H9 (cell line): ENCODE results near the gene MRPS33. TPM values are rescaled to one million over a fixed set of nuclear protein-coding genes. Genes with fewer than 3 reads are reported as not detected.

ENCODE experiments used
- DNase-seq: peaks from one replicate; pipeline ENCODE4 v3.0.0-alpha.2; 2017
- H2AFZ ChIP-seq: one replicate; pipeline ENCODE4 v1.6.1; 2013; ENCODE audit warnings: mild to moderate bottlenecking, low read length, control low read depth, moderate library complexity
- H2AK5ac ChIP-seq: 2 replicates; pipeline ENCODE4 v1.6.1; 2013; ENCODE audit warnings: low read length, control low read depth, mixed read lengths; ENCODE audit not compliant: insufficient read length
- H2BK120ac ChIP-seq: one replicate; pipeline ENCODE4 v1.6.1; 2013; ENCODE audit warnings: low read depth, mild to moderate bottlenecking, low read length, control low read depth, inconsistent platforms; ENCODE audit not compliant: poor library complexity, severe bottlenecking
- H2BK12ac ChIP-seq: 2 replicates; pipeline ENCODE4 v1.6.1; 2013; ENCODE audit warnings: low read length, control low read depth, mixed read lengths, low read depth; ENCODE audit not compliant: insufficient read length
- H2BK15ac ChIP-seq: 2 replicates; pipeline ENCODE4 v1.6.1; 2013; ENCODE audit warnings: low read depth, low read length, control low read depth
- H2BK20ac ChIP-seq: one replicate; pipeline ENCODE4 v1.6.1; 2013; ENCODE audit warnings: low read depth, mild to moderate bottlenecking, low read length, control low read depth, inconsistent platforms; ENCODE audit not compliant: poor library complexity, severe bottlenecking
- H2BK5ac ChIP-seq: 2 replicates; pipeline ENCODE4 v1.6.1; 2013; ENCODE audit warnings: low read length, control low read depth, mixed read lengths; ENCODE audit not compliant: insufficient read length
- H3K14ac ChIP-seq: 2 replicates; pipeline ENCODE4 v1.6.1; 2013; ENCODE audit warnings: low read length, control low read depth; ENCODE audit not compliant: insufficient read depth
- H3K18ac ChIP-seq: 2 replicates; pipeline ENCODE4 v1.6.1; 2013; ENCODE audit warnings: low read depth, mild to moderate bottlenecking, mixed read lengths, low read length, control low read depth; ENCODE audit not compliant: insufficient read length
- H3K23ac ChIP-seq: 2 replicates; pipeline ENCODE4 v1.6.1; 2013; ENCODE audit warnings: low read length, control low read depth, mixed read lengths, low read depth; ENCODE audit not compliant: insufficient read length
- H3K23me2 ChIP-seq: 2 replicates; pipeline ENCODE4 v1.6.1; 2013; ENCODE audit warnings: low read depth, mild to moderate bottlenecking, mixed read lengths, low read length, control low read depth; ENCODE audit not compliant: insufficient read length, poor library complexity, severe bottlenecking
- H3K27ac ChIP-seq: 2 replicates; pipeline ENCODE4 v1.5.1; 2013; ENCODE audit warnings: low read length, control low read depth, mixed read lengths, low read depth; ENCODE audit not compliant: insufficient read length
- H3K27me3 ChIP-seq: 2 replicates; pipeline ENCODE4 v1.6.1; 2013; ENCODE audit warnings: low read length, control low read depth, inconsistent platforms; ENCODE audit not compliant: insufficient read depth
- H3K4ac ChIP-seq: 2 replicates; pipeline ENCODE4 v1.6.1; 2013; ENCODE audit warnings: low read depth, mild to moderate bottlenecking, control low read depth, inconsistent platforms, low read length, moderate library complexity
- H3K4me1 ChIP-seq: 2 replicates; pipeline ENCODE4 v1.6.1; 2013; ENCODE audit warnings: low read length, control low read depth, inconsistent platforms; ENCODE audit not compliant: insufficient read depth
- H3K4me2 ChIP-seq: 2 replicates; pipeline ENCODE4 v1.6.1; 2013; ENCODE audit warnings: low read length, control low read depth, mixed read lengths; ENCODE audit not compliant: insufficient read length, insufficient read depth
- H3K56ac ChIP-seq: 2 replicates; pipeline ENCODE4 v1.6.1; 2013; ENCODE audit warnings: low read depth, mild to moderate bottlenecking, mixed read lengths, low read length, control low read depth; ENCODE audit not compliant: insufficient read length
- H3K79me1 ChIP-seq: 2 replicates; pipeline ENCODE4 v1.6.1; 2013; ENCODE audit warnings: low read depth, mild to moderate bottlenecking, moderate library complexity, low read length, control low read depth, inconsistent platforms; ENCODE audit not compliant: insufficient read depth, poor library complexity, severe bottlenecking
- H3K79me2 ChIP-seq: 2 replicates; pipeline ENCODE4 v1.6.1; 2013; ENCODE audit warnings: low read length, control low read depth, inconsistent platforms; ENCODE audit not compliant: insufficient read depth
- H3K9ac ChIP-seq: 2 replicates; pipeline ENCODE4 v1.6.1; 2013; ENCODE audit warnings: low read length, control low read depth, mixed read lengths; ENCODE audit not compliant: insufficient read length; ENCODE audit errors: extremely low read depth
- H3K9me3 ChIP-seq: one replicate; pipeline ENCODE4 v1.6.1; 2013; ENCODE audit warnings: low read depth, low read length, inconsistent platforms; ENCODE audit not compliant: control insufficient read depth
- H3T11ph ChIP-seq: one replicate; pipeline ENCODE4 v1.6.1; 2013; ENCODE audit warnings: mild to moderate bottlenecking, low read length, control low read depth, inconsistent platforms
- H4K20me1 ChIP-seq: one replicate; pipeline ENCODE4 v1.6.1; 2013; ENCODE audit not compliant: control insufficient read depth, insufficient read length, insufficient read depth
- H4K5ac ChIP-seq: 2 replicates; pipeline ENCODE4 v1.6.1; 2013; ENCODE audit warnings: low read depth, mild to moderate bottlenecking, mixed read lengths, low read length, control low read depth; ENCODE audit not compliant: insufficient read length
- H4K8ac ChIP-seq: replicated peaks from 2 replicates; pipeline ENCODE4 v1.6.1; 2013; ENCODE audit warnings: low read length, control low read depth, mixed read lengths, low read depth; ENCODE audit not compliant: insufficient read length
- H4K91ac ChIP-seq: 2 replicates; pipeline ENCODE4 v1.6.1; 2013; ENCODE audit warnings: low read depth, mild to moderate bottlenecking, moderate library complexity, mixed read lengths, low read length, control low read depth; ENCODE audit not compliant: insufficient read length
- H3K27ac Mint-ChIP-seq, 3 experiments: 2 replicates in 2 of 3; 3 replicates in 1 of 3; pipeline ENCODE4 v1.8.0; 2020 to 2021; ENCODE audit warnings: mixed read lengths in 3 of 3, mild to moderate bottlenecking in 1 of 3, moderate library complexity in 1 of 3
- H3K27me3 Mint-ChIP-seq: 2 replicates; pipeline ENCODE4 v1.8.0; 2021; ENCODE audit warnings: low read depth, mild to moderate bottlenecking, moderate library complexity, mixed read lengths
- H3K36me3 Mint-ChIP-seq, 3 experiments: 2 replicates in 2 of 3; 3 replicates in 1 of 3; pipeline ENCODE4 v1.8.0; 2020 to 2021; ENCODE audit warnings: low read depth in 3 of 3, mixed read lengths in 3 of 3; ENCODE audit not compliant: insufficient read depth in 1 of 3
- H3K4me1 Mint-ChIP-seq, 2 experiments: 2 replicates each; pipeline ENCODE4 v1.8.0; 2020; ENCODE audit warnings: mixed read lengths in 2 of 2
- H3K4me3 Mint-ChIP-seq, 2 experiments: 2 replicates in 1 of 2; 3 replicates in 1 of 2; pipeline ENCODE4 v1.8.0; 2020 to 2021; ENCODE audit warnings: mild to moderate bottlenecking in 2 of 2, mixed read lengths in 2 of 2, moderate library complexity in 1 of 2
- H3K9me3 Mint-ChIP-seq, 2 experiments: 2 replicates in 1 of 2; 3 replicates in 1 of 2; pipeline ENCODE4 v1.8.0; 2020; ENCODE audit warnings: mild to moderate bottlenecking in 2 of 2, mixed read lengths in 2 of 2, moderate library complexity in 1 of 2
- CTCF ChIP-seq: fragments of 200-600 bp; sonication (generic); conservative IDR thresholded peaks from 3 replicates; pipeline ENCODE4 v1.8.0; 2021; ENCODE audit warnings: antibody characterized with exemption, mild to moderate bottlenecking
- WGBS: extraction: QIAGEN DNeasy Blood & Tissue Kit; methylation state at CpG from one replicate; pipeline ENCODE4 v1.1.7; 2013; ENCODE audit warnings: missing lambda C conversion rate, low lambda C conversion rate, mixed read lengths; ENCODE audit not compliant: insufficient read length; ENCODE audit errors: extremely low coverage; 5-methylcytosine and 5-hydroxymethylcytosine counted together
- total RNA-seq: library from RNA; stranded (reverse); gene quantifications from 2 replicates; pipeline ENCODE4 v1.2.1, GENCODE V29; 2021

Gene MRPS33
- total RNA-seq, 1 experiment from 2014 or later = 64.2 TPM

GRCh38 chr7:141023295-141023694 lies 8.5 kb upstream of the MRPS33 start:
- H2AFZ ChIP-seq = no peak overlapping the region
- H3K79me2 ChIP-seq = no peaks in the 10 kb centered on the region
- H3K23ac ChIP-seq = no peak overlapping the region
- H4K91ac ChIP-seq = no peak overlapping the region
- no CpG with 5 or more reads among the region's 1 CpG for WGBS
- H3K4ac ChIP-seq = no peak overlapping the region
- H3K18ac ChIP-seq = no peak overlapping the region
- no peaks in the 10 kb centered on the region; the same call in 1 of the 2 replicates for H3K4me1 ChIP-seq
- no peaks in the 10 kb centered on the region for H4K20me1 ChIP-seq
- H2AK5ac ChIP-seq = no peak overlapping the region
- no peak overlapping the region for H2BK120ac ChIP-seq
- H3K4me3 Mint-ChIP-seq = no peak overlapping the region
- no peak overlapping the region for H2BK5ac ChIP-seq
- H4K5ac ChIP-seq = no peak overlapping the region
- H3K4me2 ChIP-seq = no peak overlapping the region
- no peaks in the 10 kb centered on the region for H3K23me2 ChIP-seq
- H3K9ac ChIP-seq = no peak overlapping the region
- H2BK15ac ChIP-seq = no peak overlapping the region
- no peak overlapping the region for H2BK12ac ChIP-seq
- no peak overlapping the region for H3T11ph ChIP-seq
- TF ChIP-seq CTCF = no peak
- H2BK20ac ChIP-seq = no peak overlapping the region
- H3K36me3 Mint-ChIP-seq = peaks cover 2 to 15% (median 5%) of the 10 kb centered on the region in 3 experiments; a peak in 5 of 7 replicates
- H3K14ac ChIP-seq = no peak overlapping the region
- no peak overlapping the region for H3K27ac ChIP-seq
- peaks cover 27% of the 10 kb centered on the region for H3K27me3 Mint-ChIP-seq
- no peaks in the 10 kb centered on the region for H3K9me3 ChIP-seq
- H3K4me1 Mint-ChIP-seq = no peaks in the 10 kb centered on the region
- peaks cover 25 to 28% of the 10 kb centered on the region in 2 experiments for H3K9me3 Mint-ChIP-seq
- no peak overlapping the region for H3K56ac ChIP-seq
- no peak overlapping the region for H4K8ac ChIP-seq
- no peak for DNase-seq
- no peak overlapping the region for H3K27ac Mint-ChIP-seq
- no peaks in the 10 kb centered on the region for H3K79me1 ChIP-seq
- no peaks in the 10 kb centered on the region for H3K27me3 ChIP-seq
